SK-N-SH (cell line): Measurements from ENCODE around the gene MAPK10.

Experiments
- EP300 ChIP-seq, 2 experiments: IDR thresholded peaks; 2 replicates each; pipeline versions ENCODE4 v1.4.0 to v1.6.1; 2012; ENCODE audit warnings: borderline replicate concordance in 1 of 2, low read depth in 1 of 2, low read length in 1 of 2
- EZH2phosphoT487 ChIP-seq: fragments of 200-600 bp; sonication (generic); IDR thresholded peaks from 2 replicates; pipeline ENCODE4 v1.6.1; 2017; ENCODE audit warnings: low read depth, mixed run types, mild to moderate bottlenecking, antibody characterized with exemption, moderate library complexity, borderline replicate concordance
- FOSL2 ChIP-seq: IDR thresholded peaks from 2 replicates; pipeline ENCODE4 v1.4.0; 2012; ENCODE audit warnings: low read depth, mild to moderate bottlenecking, moderate library complexity, borderline replicate concordance
- GABPA ChIP-seq: IDR thresholded peaks from 2 replicates; pipeline ENCODE4 v1.4.0; 2012; ENCODE audit warnings: low read depth, mild to moderate bottlenecking
- MXI1 ChIP-seq: IDR thresholded peaks from 2 replicates; pipeline ENCODE4 v1.6.1; 2012; ENCODE audit warnings: mild to moderate bottlenecking, low read depth, low read length, improper control_type of control experiment
- NFIC ChIP-seq: IDR thresholded peaks from 2 replicates; pipeline ENCODE4 v1.4.0; 2012; ENCODE audit warnings: borderline replicate concordance
- POLR2AphosphoS5 ChIP-seq: IDR thresholded peaks from 2 replicates; pipeline ENCODE4 v1.6.1; 2012; ENCODE audit warnings: low read depth, low read length
- SMC3 ChIP-seq: IDR thresholded peaks from 2 replicates; pipeline ENCODE4 v1.6.1; 2012; ENCODE audit warnings: low read depth, low read length, improper control_type of control experiment
- TAF1 ChIP-seq: IDR thresholded peaks from 2 replicates; pipeline ENCODE4 v1.6.1; 2012; ENCODE audit warnings: low read depth, mild to moderate bottlenecking, low read length, moderate library complexity, borderline replicate concordance
- TF ChIP-seq, protein P1 (sequence below): IDR thresholded peaks from 2 replicates; pipeline ENCODE4; 2012
- TF ChIP-seq, protein P2 (sequence below): IDR thresholded peaks from 2 replicates; pipeline ENCODE4 v1.6.1; 2012; ENCODE audit warnings: mild to moderate bottlenecking, low read depth, low read length, moderate library complexity
- TF ChIP-seq, protein P3 (sequence below): fragments of 200-600 bp; sonication (generic); IDR thresholded peaks from 2 replicates; pipeline ENCODE4 v1.6.1; 2017; ENCODE audit warnings: antibody characterized with exemption, mild to moderate bottlenecking, moderate library complexity
- TF ChIP-seq, protein P4 (sequence below): IDR thresholded peaks from 2 replicates; pipeline ENCODE4 v1.4.0; 2012; ENCODE audit warnings: low read depth

DNA sequence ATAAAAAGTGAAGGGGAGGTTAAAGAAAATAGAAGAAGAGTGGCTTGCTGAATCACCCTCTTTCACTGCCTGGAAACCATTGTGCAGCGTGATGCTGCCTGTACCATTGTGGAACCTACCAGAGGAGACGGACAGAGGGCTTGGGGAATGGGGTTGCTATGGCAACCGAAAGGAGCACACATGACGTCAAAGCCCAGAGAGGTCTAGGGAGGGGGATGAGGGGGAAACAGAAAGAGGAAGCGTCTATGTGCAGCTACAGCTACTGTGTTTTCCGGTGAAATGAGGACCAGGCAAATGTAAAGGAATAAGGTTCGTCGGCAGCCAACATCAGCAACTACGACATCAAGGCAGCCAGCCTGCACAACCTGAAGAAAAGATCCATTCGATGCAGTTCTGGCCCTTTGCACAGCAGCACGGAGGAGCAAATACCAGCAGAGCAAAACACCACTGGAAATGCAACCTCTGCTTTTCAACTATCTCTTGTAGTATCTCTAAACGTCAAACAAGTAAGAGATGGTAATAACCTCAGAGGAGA, at the start of gene MAPK10:
- TF ChIP-seq, protein P1, sequence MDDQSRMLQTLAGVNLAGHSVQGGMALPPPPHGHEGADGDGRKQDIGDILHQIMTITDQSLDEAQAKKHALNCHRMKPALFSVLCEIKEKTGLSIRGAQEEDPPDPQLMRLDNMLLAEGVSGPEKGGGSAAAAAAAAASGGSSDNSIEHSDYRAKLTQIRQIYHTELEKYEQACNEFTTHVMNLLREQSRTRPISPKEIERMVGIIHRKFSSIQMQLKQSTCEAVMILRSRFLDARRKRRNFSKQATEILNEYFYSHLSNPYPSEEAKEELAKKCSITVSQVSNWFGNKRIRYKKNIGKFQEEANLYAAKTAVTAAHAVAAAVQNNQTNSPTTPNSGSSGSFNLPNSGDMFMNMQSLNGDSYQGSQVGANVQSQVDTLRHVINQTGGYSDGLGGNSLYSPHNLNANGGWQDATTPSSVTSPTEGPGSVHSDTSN = no peak
- TF ChIP-seq, protein P2, sequence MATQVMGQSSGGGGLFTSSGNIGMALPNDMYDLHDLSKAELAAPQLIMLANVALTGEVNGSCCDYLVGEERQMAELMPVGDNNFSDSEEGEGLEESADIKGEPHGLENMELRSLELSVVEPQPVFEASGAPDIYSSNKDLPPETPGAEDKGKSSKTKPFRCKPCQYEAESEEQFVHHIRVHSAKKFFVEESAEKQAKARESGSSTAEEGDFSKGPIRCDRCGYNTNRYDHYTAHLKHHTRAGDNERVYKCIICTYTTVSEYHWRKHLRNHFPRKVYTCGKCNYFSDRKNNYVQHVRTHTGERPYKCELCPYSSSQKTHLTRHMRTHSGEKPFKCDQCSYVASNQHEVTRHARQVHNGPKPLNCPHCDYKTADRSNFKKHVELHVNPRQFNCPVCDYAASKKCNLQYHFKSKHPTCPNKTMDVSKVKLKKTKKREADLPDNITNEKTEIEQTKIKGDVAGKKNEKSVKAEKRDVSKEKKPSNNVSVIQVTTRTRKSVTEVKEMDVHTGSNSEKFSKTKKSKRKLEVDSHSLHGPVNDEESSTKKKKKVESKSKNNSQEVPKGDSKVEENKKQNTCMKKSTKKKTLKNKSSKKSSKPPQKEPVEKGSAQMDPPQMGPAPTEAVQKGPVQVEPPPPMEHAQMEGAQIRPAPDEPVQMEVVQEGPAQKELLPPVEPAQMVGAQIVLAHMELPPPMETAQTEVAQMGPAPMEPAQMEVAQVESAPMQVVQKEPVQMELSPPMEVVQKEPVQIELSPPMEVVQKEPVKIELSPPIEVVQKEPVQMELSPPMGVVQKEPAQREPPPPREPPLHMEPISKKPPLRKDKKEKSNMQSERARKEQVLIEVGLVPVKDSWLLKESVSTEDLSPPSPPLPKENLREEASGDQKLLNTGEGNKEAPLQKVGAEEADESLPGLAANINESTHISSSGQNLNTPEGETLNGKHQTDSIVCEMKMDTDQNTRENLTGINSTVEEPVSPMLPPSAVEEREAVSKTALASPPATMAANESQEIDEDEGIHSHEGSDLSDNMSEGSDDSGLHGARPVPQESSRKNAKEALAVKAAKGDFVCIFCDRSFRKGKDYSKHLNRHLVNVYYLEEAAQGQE = peak; percentile 48; the same call in 1 of the 2 replicates
- TF ChIP-seq EZH2phosphoT487 (no peak), EP300 (IDR thresholded peaks at IDR 0.05; ENCODE audit: borderline replicate concordance in 1 of 2, low read depth in 1 of 2, low read length in 1 of 2) (peak in 1 of 2 experiments; percentile 37; a peak in 1 of 4 replicates), POLR2AphosphoS5 (peak; percentile 75), TAF1 (peak; percentile 35), SMC3 (no peak), FOSL2 (no peak; the same call in 1 of the 2 replicates), NFIC (no peak), MXI1 (peak; percentile 92), GABPA (peak; percentile 45; the same call in 1 of the 2 replicates)
- TF ChIP-seq, protein P3, sequence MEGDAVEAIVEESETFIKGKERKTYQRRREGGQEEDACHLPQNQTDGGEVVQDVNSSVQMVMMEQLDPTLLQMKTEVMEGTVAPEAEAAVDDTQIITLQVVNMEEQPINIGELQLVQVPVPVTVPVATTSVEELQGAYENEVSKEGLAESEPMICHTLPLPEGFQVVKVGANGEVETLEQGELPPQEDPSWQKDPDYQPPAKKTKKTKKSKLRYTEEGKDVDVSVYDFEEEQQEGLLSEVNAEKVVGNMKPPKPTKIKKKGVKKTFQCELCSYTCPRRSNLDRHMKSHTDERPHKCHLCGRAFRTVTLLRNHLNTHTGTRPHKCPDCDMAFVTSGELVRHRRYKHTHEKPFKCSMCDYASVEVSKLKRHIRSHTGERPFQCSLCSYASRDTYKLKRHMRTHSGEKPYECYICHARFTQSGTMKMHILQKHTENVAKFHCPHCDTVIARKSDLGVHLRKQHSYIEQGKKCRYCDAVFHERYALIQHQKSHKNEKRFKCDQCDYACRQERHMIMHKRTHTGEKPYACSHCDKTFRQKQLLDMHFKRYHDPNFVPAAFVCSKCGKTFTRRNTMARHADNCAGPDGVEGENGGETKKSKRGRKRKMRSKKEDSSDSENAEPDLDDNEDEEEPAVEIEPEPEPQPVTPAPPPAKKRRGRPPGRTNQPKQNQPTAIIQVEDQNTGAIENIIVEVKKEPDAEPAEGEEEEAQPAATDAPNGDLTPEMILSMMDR = no peak
- TF ChIP-seq, protein P4, sequence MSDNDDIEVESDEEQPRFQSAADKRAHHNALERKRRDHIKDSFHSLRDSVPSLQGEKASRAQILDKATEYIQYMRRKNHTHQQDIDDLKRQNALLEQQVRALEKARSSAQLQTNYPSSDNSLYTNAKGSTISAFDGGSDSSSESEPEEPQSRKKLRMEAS = peak; percentile 63
